ENCODE measurements around the gene AP5M1.
"Not testable (repeated sequence)": the region's sequence is repeated elsewhere in the genome, so short reads cannot be mapped to it uniquely, and the experiment has no call there.

Gene AP5M1

GRCh38 chr14:57291692-57292647 is 23.2 kb downstream of the AP5M1 start:
- no peak for DNase-seq

- no peak for DNase-seq
These were observed 25.4 kb downstream of the AP5M1 start for GRCh38 chr14:57293866-57294837.

GRCh38 chr14:57295239-57295638 is 26.5 kb downstream of the AP5M1 start:
- DNase-seq: no peak

- DNase-seq: no peak
These were observed 29.1 kb downstream of the AP5M1 start for GRCh38 chr14:57297852-57298251.

- DNase-seq: no peak
These were observed 30.7 kb downstream of the AP5M1 start for GRCh38 chr14:57299511-57299910.

- DNase-seq: no peak
These were observed 34.1 kb downstream of the AP5M1 start for GRCh38 chr14:57302883-57303282.

GRCh38 chr14:57314396-57315089 is 45.8 kb downstream of the AP5M1 start:
- DNase-seq: no peak

GRCh38 chr14:57317248-57317833 is 48.6 kb downstream of the AP5M1 start:
- DNase-seq: peak; percentile 60

GRCh38 chr14:57319636-57320192 is 50.9 kb downstream of the AP5M1 start:
- DNase-seq: no peak

- no peak for DNase-seq
These were observed 55.0 kb downstream of the AP5M1 start for GRCh38 chr14:57323721-57324120.

GRCh38 chr14:57326253-57326652 is 57.5 kb downstream of the AP5M1 start:
- no peak for DNase-seq

GRCh38 chr14:57329833-57330232 is 61.1 kb downstream of the AP5M1 start:
- no peak for DNase-seq

GRCh38 chr14:57332475-57332874 is 63.7 kb downstream of the AP5M1 start:
- not testable (repeated sequence) for DNase-seq

GRCh38 chr14:57333726-57334125 is 65.0 kb downstream of the AP5M1 start:
- not testable (repeated sequence) for DNase-seq

- DNase-seq: not testable (repeated sequence)
These were observed 75.0 kb downstream of the AP5M1 start for GRCh38 chr14:57343545-57344297.

- no peak for DNase-seq
These were observed 76.3 kb downstream of the AP5M1 start for GRCh38 chr14:57345106-57345505.

GRCh38 chr14:57346741-57347140 is 78.0 kb downstream of the AP5M1 start:
- no peak for DNase-seq
